Thyroid gland (tissue), 4 donors: ENCODE results near the gene SLC49A4.

ENCODE experiments used
- POLR2A ChIP-seq, 2 donors: fragments of 450-650 bp; IDR thresholded peaks; one replicate each; pipeline ENCODE4 v1.6.1; 2017; ENCODE audit warnings: antibody characterized with exemption in 2 of 2, mild to moderate bottlenecking in 2 of 2, moderate library complexity in 1 of 2
- TF ChIP-seq, protein P1 (sequence below), 6 experiments: fragments of 200-600 bp in 3 of 6; fragments of 450-650 bp in 3 of 6; sonication (generic) in 3 of 6; IDR thresholded peaks; one replicate each; pipeline ENCODE4 v1.5.1; 2016 to 2019; ENCODE audit warnings: antibody characterized with exemption in 6 of 6, mild to moderate bottlenecking in 2 of 6, inconsistent platforms in 1 of 6, moderate library complexity in 1 of 6

DNA sequence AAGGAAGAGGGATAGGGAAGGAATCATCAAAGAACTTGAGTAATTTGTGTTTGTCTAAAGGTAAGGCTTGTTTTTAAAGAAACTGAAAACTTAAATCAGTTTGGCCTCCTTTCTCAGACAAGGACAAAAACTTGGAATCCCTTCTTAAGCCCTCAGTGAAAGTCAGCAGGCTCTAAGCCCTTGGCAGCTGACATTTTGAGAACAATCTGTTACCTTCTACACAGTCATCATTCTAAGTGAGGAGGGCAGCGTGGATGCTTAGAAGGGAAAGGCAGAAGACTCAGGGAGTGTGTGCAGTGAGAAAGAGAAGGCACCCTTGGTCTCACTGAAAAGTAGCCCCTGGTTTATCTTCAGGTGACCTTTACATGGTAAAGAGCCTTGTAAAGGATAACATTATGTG lies 12.1 kb upstream of the SLC49A4 start:
- TF ChIP-seq, protein P1, sequence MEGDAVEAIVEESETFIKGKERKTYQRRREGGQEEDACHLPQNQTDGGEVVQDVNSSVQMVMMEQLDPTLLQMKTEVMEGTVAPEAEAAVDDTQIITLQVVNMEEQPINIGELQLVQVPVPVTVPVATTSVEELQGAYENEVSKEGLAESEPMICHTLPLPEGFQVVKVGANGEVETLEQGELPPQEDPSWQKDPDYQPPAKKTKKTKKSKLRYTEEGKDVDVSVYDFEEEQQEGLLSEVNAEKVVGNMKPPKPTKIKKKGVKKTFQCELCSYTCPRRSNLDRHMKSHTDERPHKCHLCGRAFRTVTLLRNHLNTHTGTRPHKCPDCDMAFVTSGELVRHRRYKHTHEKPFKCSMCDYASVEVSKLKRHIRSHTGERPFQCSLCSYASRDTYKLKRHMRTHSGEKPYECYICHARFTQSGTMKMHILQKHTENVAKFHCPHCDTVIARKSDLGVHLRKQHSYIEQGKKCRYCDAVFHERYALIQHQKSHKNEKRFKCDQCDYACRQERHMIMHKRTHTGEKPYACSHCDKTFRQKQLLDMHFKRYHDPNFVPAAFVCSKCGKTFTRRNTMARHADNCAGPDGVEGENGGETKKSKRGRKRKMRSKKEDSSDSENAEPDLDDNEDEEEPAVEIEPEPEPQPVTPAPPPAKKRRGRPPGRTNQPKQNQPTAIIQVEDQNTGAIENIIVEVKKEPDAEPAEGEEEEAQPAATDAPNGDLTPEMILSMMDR (IDR thresholded peaks at IDR 0.05), result no peak
- TF ChIP-seq POLR2A (IDR thresholded peaks at IDR 0.05), result no peak
